Colonic mucosa (tissue), 4 donors: ENCODE data around the gene TAS2R9. TPM values are rescaled to one million over a fixed set of nuclear protein-coding genes. Genes with fewer than 3 reads are reported as not detected.

Experiments used
- DNase-seq: peaks from one replicate; pipeline ENCODE4 v3.0.0-alpha.2; 2020
- H3K27ac ChIP-seq: fragments of 200-600 bp; one replicate; pipeline ENCODE4 v1.8.0; 2021
- H3K27me3 ChIP-seq: fragments of 200-600 bp; one replicate; pipeline ENCODE4 v1.8.0; 2021
- H3K36me3 ChIP-seq: fragments of 200-600 bp; one replicate; pipeline ENCODE4 v1.8.0; 2021
- H3K4me1 ChIP-seq: fragments of 200-600 bp; one replicate; pipeline ENCODE4 v1.8.0; 2021; ENCODE audit warnings: mild to moderate bottlenecking
- H3K4me3 ChIP-seq: fragments of 200-600 bp; one replicate; pipeline ENCODE4 v1.8.0; 2021
- H3K9ac ChIP-seq, 2 donors: one replicate each; pipeline ENCODE4 v1.7.0; 2013; ENCODE audit warnings: control low read depth in 2 of 2, low read depth in 2 of 2, low read length in 2 of 2
- H3K9me3 ChIP-seq: fragments of 200-600 bp; one replicate; pipeline ENCODE4 v1.8.0; 2021
- CTCF ChIP-seq: fragments of 200-600 bp; IDR thresholded peaks from one replicate; pipeline ENCODE4 v1.8.0; 2022; ENCODE audit warnings: antibody characterized with exemption, mild to moderate bottlenecking
- intact Hi-C: fragments of 100-400 bp; cut with DNase I; formaldehyde crosslinking; loops from one replicate; pipeline ENCODE4 v1.14.1; 2022
- total RNA-seq, 2 donors: library from RNA; stranded (reverse); fragmentation: NEBNext Ultra II Directional in 1 of 2; extraction: Animal tissue kit (Norgen Biotek cat#: 25700) in 1 of 2; gene quantifications; one replicate each; pipeline ENCODE4 v1.2.1, GENCODE V29; 2021
- donor health status: healthy.
- donor health status: DM: no; HTN: no; CAD: no.
- donor health status: DM: no; HTN: no; CAD: no.

TAS2R9 gene
- total RNA-seq, 2 donors from 2014 or later: not detected

- Histone ChIP-seq H3K9ac (no peak overlapping the region), H3K4me3 (no peak overlapping the region), H3K27ac (no peak overlapping the region), H3K36me3 (no peaks in the 10 kb centered on the region), H3K27me3 (no peaks in the 10 kb centered on the region), H3K9me3 (no peaks in the 10 kb centered on the region), H3K4me1 (no peaks in the 10 kb centered on the region)
- TF ChIP-seq CTCF: no peak
- DNase-seq: no peak
- intact Hi-C loops: no loop called here
Observed at GRCh38 chr12:10783252-10783651, 26.7 kb downstream of the TAS2R9 start.

GRCh38 chr12:10779103-10779502, 30.9 kb downstream of the TAS2R9 start:
- no peak overlapping the region for H3K4me3 ChIP-seq
- intact Hi-C loops: no loop called here
- TF ChIP-seq CTCF: no peak

DNA sequence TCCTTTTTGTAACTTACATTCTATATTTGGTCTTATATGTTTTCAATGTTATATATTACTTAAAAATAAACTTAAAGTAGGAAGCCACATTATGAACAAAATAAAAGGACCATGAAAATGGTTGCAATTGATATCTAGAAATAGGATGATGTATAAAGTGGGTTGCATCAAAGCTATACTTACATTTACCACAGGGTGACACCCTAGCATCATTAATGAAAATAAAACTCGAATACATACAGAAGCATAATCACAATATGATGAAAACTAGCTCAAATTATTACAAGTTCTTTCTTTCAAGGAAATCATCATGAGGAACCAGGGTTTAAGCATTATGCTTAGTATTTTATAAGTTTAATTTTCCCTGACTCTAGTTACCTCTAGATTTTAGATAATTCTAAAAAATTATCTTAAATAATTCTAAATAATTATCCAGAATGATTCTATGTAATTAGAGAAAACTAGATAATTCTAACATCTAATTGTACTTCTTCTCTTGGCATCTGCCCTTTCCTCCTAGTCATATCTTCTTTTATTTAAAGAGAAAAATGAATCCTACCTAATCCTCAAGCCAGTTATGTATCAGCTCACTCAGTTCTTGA, 38.7 kb downstream of the TAS2R9 start:
- Histone ChIP-seq H3K27me3 (no peaks in the 10 kb centered on the region), H3K9me3 (no peaks in the 10 kb centered on the region), H3K4me1 (no peaks in the 10 kb centered on the region), H3K9ac (no peak overlapping the region), H3K27ac (no peak overlapping the region), H3K4me3 (no peak overlapping the region), H3K36me3 (no peaks in the 10 kb centered on the region)
- TF ChIP-seq CTCF: peak; percentile 53
- intact Hi-C loops: loop anchor here (5.0 kb wide), 2 partner anchors 426 to 716 kb away; no protein-coding TSS in a partner anchor
- no peak for DNase-seq

More at GRCh38 chr12:10779103-10779502, 30.9 kb downstream of the TAS2R9 start:
- Histone ChIP-seq H3K36me3 (no peaks in the 10 kb centered on the region), H3K9me3 (no peaks in the 10 kb centered on the region), H3K27ac (no peak overlapping the region), H3K9ac (no peak overlapping the region), H3K27me3 (no peaks in the 10 kb centered on the region), H3K4me1 (no peaks in the 10 kb centered on the region)
- no peak for DNase-seq

GRCh38 chr12:10759657-10760056, 50.3 kb downstream of the TAS2R9 start:
- Histone ChIP-seq H3K4me1 (no peaks in the 10 kb centered on the region), H3K4me3 (no peak overlapping the region), H3K27me3 (no peaks in the 10 kb centered on the region), H3K9ac (no peak overlapping the region), H3K36me3 (no peaks in the 10 kb centered on the region), H3K9me3 (no peaks in the 10 kb centered on the region), H3K27ac (no peak overlapping the region)
- intact Hi-C loops: loop anchor here (10.0 kb wide), 1 partner anchor 155 kb away; no protein-coding TSS in a partner anchor
- DNase-seq: no peak
- TF ChIP-seq CTCF: no peak

Other genes with a start within 250 kb of the TAS2R9 start
- gene MAGOHB, start 196.6 kb downstream of the TAS2R9 start, total RNA-seq: 10 to 100 TPM; 13.9 to 38.1 TPM
- 10 to 100 TPM; 24.5 to 53.3 TPM for gene STYK1, start 136.1 kb downstream of the TAS2R9 start, total RNA-seq
- gene YBX3, start 86.8 kb downstream of the TAS2R9 start, total RNA-seq: 100 to 1,000 TPM; 162 to 166 TPM
- gene TAS2R7, start 7.5 kb downstream of the TAS2R9 start, total RNA-seq: not detected
- not detected for gene TAS2R8, start 2.9 kb downstream of the TAS2R9 start, total RNA-seq
- gene TAS2R10, start 16.2 kb upstream of the TAS2R9 start, total RNA-seq: not detected
- 1 to 10 TPM in 1 of 2 donors, under 1 TPM in 1; 0.72 to 1.0 TPM for gene PRR4, start 39.3 kb upstream of the TAS2R9 start, total RNA-seq
- 10 to 100 TPM in 1 of 2 donors, 1 to 10 TPM in 1; 7.4 to 12.3 TPM for gene PRH1, start 74.1 kb upstream of the TAS2R9 start, total RNA-seq
- gene TAS2R13, start 99.4 kb upstream of the TAS2R9 start, total RNA-seq: 1 to 10 TPM in 1 of 2 donors, under 1 TPM in 1; 0.91 to 1.0 TPM
- gene PRH2, start 119.1 kb upstream of the TAS2R9 start, total RNA-seq: not detected
- gene TAS2R14, start 129.1 kb upstream of the TAS2R9 start, total RNA-seq: 1 to 10 TPM; 1.3 to 1.8 TPM
- under 1 TPM; 0.86 to 0.98 TPM for gene TAS2R50, start 176.7 kb upstream of the TAS2R9 start, total RNA-seq
- 1 to 10 TPM; 1.0 to 1.2 TPM for gene TAS2R20, start 188.1 kb upstream of the TAS2R9 start, total RNA-seq
- gene TAS2R19, start 212.5 kb upstream of the TAS2R9 start, total RNA-seq: 1 to 10 TPM; 1.6 to 1.9 TPM
- 1 to 10 TPM; 2.0 TPM for gene TAS2R31, start 221.2 kb upstream of the TAS2R9 start, total RNA-seq